Measurements from ENCODE around the gene UNC13A. TPM values are rescaled to one million over a fixed set of nuclear protein-coding genes. Genes with fewer than 3 reads are reported as not detected.
"Not testable (repeated sequence)": the region's sequence is repeated elsewhere in the genome, so short reads cannot be mapped to it uniquely, and the experiment has no call there.

The UNC13A gene
- total RNA-seq, 1 donor from 2014 or later, result not detected

- DNase-seq, result no peak
These were observed 106.8 kb downstream of the UNC13A start for GRCh38 chr19:17581211-17581874.

GRCh38 chr19:17580470-17581144, 107.5 kb downstream of the UNC13A start:
- ATAC-seq (no peak), DNase-seq (no peak)
- intact Hi-C loops (cut with micrococcal nuclease), result no loop called here

More at GRCh38 chr19:17581211-17581874, 106.8 kb downstream of the UNC13A start:
- intact Hi-C loops (cut with micrococcal nuclease), result no loop called here
- ATAC-seq, result no peak

GRCh38 chr19:17579661-17580244, 108.4 kb downstream of the UNC13A start:
- ATAC-seq (peak; percentile 73), DNase-seq (peak; percentile 70)
- intact Hi-C loops (cut with micrococcal nuclease), result no loop called here

GRCh38 chr19:17577457-17578097, 110.6 kb downstream of the UNC13A start:
- ATAC-seq, result no peak
- intact Hi-C loops (cut with micrococcal nuclease), result no loop called here

GRCh38 chr19:17576758-17577456, 111.2 kb downstream of the UNC13A start:
- intact Hi-C loops (cut with micrococcal nuclease), result no loop called here
- DNase-seq (peak; percentile 54), ATAC-seq (peak; percentile 41)

More at GRCh38 chr19:17577457-17578097, 110.6 kb downstream of the UNC13A start:
- DNase-seq, result no peak

- DNase-seq (no peak), ATAC-seq (no peak)
- intact Hi-C loops (cut with micrococcal nuclease), result no loop called here
These were observed 112.0 kb downstream of the UNC13A start for GRCh38 chr19:17575871-17576757.

- intact Hi-C loops (cut with micrococcal nuclease), result no loop called here
- DNase-seq (no peak), ATAC-seq (no peak)
These were observed 115.5 kb downstream of the UNC13A start for GRCh38 chr19:17572638-17573037.

- ATAC-seq (no peak), DNase-seq (no peak)
- intact Hi-C loops (cut with micrococcal nuclease), result no loop called here
These were observed 117.4 kb downstream of the UNC13A start for GRCh38 chr19:17570791-17571190.

GRCh38 chr19:17570291-17570690, 117.9 kb downstream of the UNC13A start:
- ATAC-seq; DNase-seq; intact Hi-C loops (cut with micrococcal nuclease): not testable (repeated sequence)

- no peak for ATAC-seq
- no peak for DNase-seq
- intact Hi-C loops (cut with micrococcal nuclease), result no loop called here
These were observed 120.2 kb downstream of the UNC13A start for GRCh38 chr19:17567940-17568339.

- DNase-seq, result no peak
- intact Hi-C loops (cut with micrococcal nuclease), result no loop called here
- peak; percentile 40 for ATAC-seq
These were observed 122.5 kb downstream of the UNC13A start for GRCh38 chr19:17565611-17566010.

- intact Hi-C loops (cut with micrococcal nuclease), result no loop called here
- no peak for ATAC-seq
These were observed 123.4 kb downstream of the UNC13A start for GRCh38 chr19:17564781-17565180.

GRCh38 chr19:17562561-17562960, 125.6 kb downstream of the UNC13A start:
- ATAC-seq, result no peak
- intact Hi-C loops (cut with micrococcal nuclease), result no loop called here

More at GRCh38 chr19:17564781-17565180, 123.4 kb downstream of the UNC13A start:
- no peak for DNase-seq

GRCh38 chr19:17562097-17562496, 126.1 kb downstream of the UNC13A start:
- intact Hi-C loops (cut with micrococcal nuclease), result no loop called here
- no peak for DNase-seq
- ATAC-seq, result no peak

More at GRCh38 chr19:17562561-17562960, 125.6 kb downstream of the UNC13A start:
- no peak for DNase-seq

- DNase-seq, result no peak
- no peak for ATAC-seq
These were observed 128.0 kb downstream of the UNC13A start for GRCh38 chr19:17560205-17560595.

GRCh38 chr19:17557466-17557865, 130.7 kb downstream of the UNC13A start:
- intact Hi-C loops (cut with micrococcal nuclease), result no loop called here
- ATAC-seq (no peak), DNase-seq (peak; percentile 49)

More at GRCh38 chr19:17560205-17560595, 128.0 kb downstream of the UNC13A start:
- intact Hi-C loops (cut with micrococcal nuclease), result no loop called here

- intact Hi-C loops (cut with micrococcal nuclease), result no loop called here
- DNase-seq (no peak), ATAC-seq (no peak)
These were observed 131.2 kb downstream of the UNC13A start for GRCh38 chr19:17556995-17557394.
